ENCODE results near the gene PTPN3. TPM values are rescaled to one million over a fixed set of nuclear protein-coding genes. Genes with fewer than 3 reads are reported as not detected.

PTPN3 gene
- total RNA-seq, 2 donors from 2014 or later = 11.0 to 16.3 TPM

GRCh38 chr9:109471475-109472393 lies 26.4 kb downstream of the PTPN3 start:
- no peak for DNase-seq (ENCODE audit: low spot score)
- Histone ChIP-seq H3K4me3 (no peak overlapping the region), H3K4me1 (replicated peaks) (peaks cover 14% of the 10 kb centered on the region), H3K36me3 (no peaks in the 10 kb centered on the region), H3K27me3 (replicated peaks; ENCODE audit: insufficient read depth) (no peaks in the 10 kb centered on the region), H3K9me3 (no peaks in the 10 kb centered on the region), H3K27ac (no peak overlapping the region)
- intact Hi-C loops (cut with DNase I) = loop anchor here (10.0 kb wide), 1 partner anchor 227 kb away; no protein-coding TSS in a partner anchor
- 55% methylated on average over 5 of the region's 5 CpGs for WGBS
- TF ChIP-seq CTCF (IDR thresholded peaks at IDR 0.05) (no peak), POLR2AphosphoS5 (IDR thresholded peaks at IDR 0.05) (no peak), POLR2A (IDR thresholded peaks at IDR 0.05) (no peak)

- WGBS = 45% methylated on average over 13 of the region's 13 CpGs
- TF ChIP-seq POLR2A (IDR thresholded peaks at IDR 0.05) (no peak), POLR2AphosphoS5 (IDR thresholded peaks at IDR 0.05) (peak; percentile 50), CTCF (IDR thresholded peaks at IDR 0.05) (peak; percentile 23 to 84 (median 80))
- intact Hi-C loops (cut with DNase I) = loop anchor here (10.0 kb wide), 1 partner anchor 225 kb away; no protein-coding TSS in a partner anchor
Observed at GRCh38 chr9:109469646-109470358, 28.3 kb downstream of the PTPN3 start.

GRCh38 chr9:109468927-109469326 lies 29.2 kb downstream of the PTPN3 start:
- H3K36me3 ChIP-seq = no peaks in the 10 kb centered on the region
- no peaks in the 10 kb centered on the region for H3K27me3 ChIP-seq (replicated peaks; ENCODE audit: insufficient read depth)
- no peak overlapping the region for H3K4me3 ChIP-seq
- H3K9me3 ChIP-seq = no peaks in the 10 kb centered on the region
- H3K4me1 ChIP-seq (replicated peaks) = peaks cover 1% of the 10 kb centered on the region
- WGBS = 95% methylated on average over 5 of the region's 5 CpGs
- H3K27ac ChIP-seq = no peak overlapping the region
- no peak for DNase-seq (ENCODE audit: low spot score)
- TF ChIP-seq CTCF (IDR thresholded peaks at IDR 0.05) (no peak), POLR2A (IDR thresholded peaks at IDR 0.05) (no peak), POLR2AphosphoS5 (IDR thresholded peaks at IDR 0.05) (no peak)
- intact Hi-C loops (cut with DNase I) = no loop called here

More at GRCh38 chr9:109469646-109470358, 28.3 kb downstream of the PTPN3 start:
- Histone ChIP-seq H3K27me3 (replicated peaks; ENCODE audit: insufficient read depth) (no peaks in the 10 kb centered on the region), H3K4me3 (no peak overlapping the region), H3K4me1 (replicated peaks) (peaks cover 8% of the 10 kb centered on the region), H3K27ac (no peak overlapping the region), H3K9me3 (no peaks in the 10 kb centered on the region), H3K36me3 (no peaks in the 10 kb centered on the region)
- peak; percentile 77 for DNase-seq (ENCODE audit: low spot score)

- Histone ChIP-seq H3K4me3 (no peak overlapping the region), H3K4me1 (replicated peaks) (no peaks in the 10 kb centered on the region), H3K27me3 (replicated peaks; ENCODE audit: insufficient read depth) (no peaks in the 10 kb centered on the region), H3K9me3 (no peaks in the 10 kb centered on the region), H3K36me3 (no peaks in the 10 kb centered on the region), H3K27ac (no peak overlapping the region)
- TF ChIP-seq POLR2AphosphoS5 (IDR thresholded peaks at IDR 0.05) (no peak), CTCF (IDR thresholded peaks at IDR 0.05) (no peak), POLR2A (IDR thresholded peaks at IDR 0.05) (no peak)
- no peak for DNase-seq (ENCODE audit: low spot score)
- WGBS = 51% methylated on average over 2 of the region's 2 CpGs
- intact Hi-C loops (cut with DNase I) = no loop called here
Observed at GRCh38 chr9:109467936-109468335, 30.2 kb downstream of the PTPN3 start.
